ENCODE data around the gene LCLAT1.
"Not testable (repeated sequence)": the region's sequence is repeated elsewhere in the genome, so short reads cannot be mapped to it uniquely, and the experiment has no call there.

LCLAT1 gene

GRCh38 chr2:30455114-30455738, 8.2 kb downstream of the LCLAT1 start:
- no peak for DNase-seq (ENCODE audit: low read depth)

- no peak for DNase-seq (ENCODE audit: low read depth)
Observed at GRCh38 chr2:30456106-30456505, 9.1 kb downstream of the LCLAT1 start.

GRCh38 chr2:30456579-30456978, 9.5 kb downstream of the LCLAT1 start:
- no peak for DNase-seq (ENCODE audit: low read depth)

GRCh38 chr2:30457296-30457695, 10.2 kb downstream of the LCLAT1 start:
- DNase-seq (ENCODE audit: low read depth), result no peak

- no peak for DNase-seq (ENCODE audit: low read depth)
Observed at GRCh38 chr2:30459140-30459539, 12.1 kb downstream of the LCLAT1 start.

GRCh38 chr2:30462131-30462857, 15.2 kb downstream of the LCLAT1 start:
- DNase-seq (ENCODE audit: low read depth), result no peak

GRCh38 chr2:30463535-30463934, 16.5 kb downstream of the LCLAT1 start:
- no peak for DNase-seq (ENCODE audit: low read depth)

- no peak for DNase-seq (ENCODE audit: low read depth)
Observed at GRCh38 chr2:30464544-30465170, 17.6 kb downstream of the LCLAT1 start.

- no peak for DNase-seq (ENCODE audit: low read depth)
Observed at GRCh38 chr2:30465171-30465545, 18.1 kb downstream of the LCLAT1 start.

- DNase-seq (ENCODE audit: low read depth), result no peak
Observed at GRCh38 chr2:30466216-30466615, 19.2 kb downstream of the LCLAT1 start.

GRCh38 chr2:30467062-30467826, 20.2 kb downstream of the LCLAT1 start:
- not testable (repeated sequence) for DNase-seq (ENCODE audit: low read depth)

GRCh38 chr2:30470426-30470825, 23.4 kb downstream of the LCLAT1 start:
- DNase-seq (ENCODE audit: low read depth), result no peak

- no peak for DNase-seq (ENCODE audit: low read depth)
Observed at GRCh38 chr2:30472326-30472725, 25.3 kb downstream of the LCLAT1 start.

- no peak for DNase-seq (ENCODE audit: low read depth)
Observed at GRCh38 chr2:30475542-30475941, 28.5 kb downstream of the LCLAT1 start.

- no peak for DNase-seq (ENCODE audit: low read depth)
Observed at GRCh38 chr2:30476636-30477035, 29.6 kb downstream of the LCLAT1 start.

- no peak for DNase-seq (ENCODE audit: low read depth)
Observed at GRCh38 chr2:30480703-30481322, 33.8 kb downstream of the LCLAT1 start.

GRCh38 chr2:30481323-30481800, 34.3 kb downstream of the LCLAT1 start:
- DNase-seq (ENCODE audit: low read depth), result no peak

- DNase-seq (ENCODE audit: low read depth), result no peak
Observed at GRCh38 chr2:30482011-30482410, 35.0 kb downstream of the LCLAT1 start.

GRCh38 chr2:30484145-30484544, 37.1 kb downstream of the LCLAT1 start:
- no peak for DNase-seq (ENCODE audit: low read depth)

- no peak for DNase-seq (ENCODE audit: low read depth)
Observed at GRCh38 chr2:30484995-30485394, 37.9 kb downstream of the LCLAT1 start.

- DNase-seq (ENCODE audit: low read depth), result no peak
Observed at GRCh38 chr2:30486655-30487054, 39.6 kb downstream of the LCLAT1 start.

- DNase-seq (ENCODE audit: low read depth), result no peak
Observed at GRCh38 chr2:30487603-30488002, 40.6 kb downstream of the LCLAT1 start.

Measured in HS-27A (cell line).